GM19372 (cell line): ENCODE data around the gene ATG101.

Source experiments
- ATAC-seq: cut with Tn5 transposase; IDR thresholded peaks from one replicate; pipeline ENCODE4 v1.9.1; 2021; ENCODE audit warnings: mild to moderate bottlenecking, low read depth, moderate library complexity; ENCODE audit not compliant: unreplicated experiment

ATG101 gene

DNA sequence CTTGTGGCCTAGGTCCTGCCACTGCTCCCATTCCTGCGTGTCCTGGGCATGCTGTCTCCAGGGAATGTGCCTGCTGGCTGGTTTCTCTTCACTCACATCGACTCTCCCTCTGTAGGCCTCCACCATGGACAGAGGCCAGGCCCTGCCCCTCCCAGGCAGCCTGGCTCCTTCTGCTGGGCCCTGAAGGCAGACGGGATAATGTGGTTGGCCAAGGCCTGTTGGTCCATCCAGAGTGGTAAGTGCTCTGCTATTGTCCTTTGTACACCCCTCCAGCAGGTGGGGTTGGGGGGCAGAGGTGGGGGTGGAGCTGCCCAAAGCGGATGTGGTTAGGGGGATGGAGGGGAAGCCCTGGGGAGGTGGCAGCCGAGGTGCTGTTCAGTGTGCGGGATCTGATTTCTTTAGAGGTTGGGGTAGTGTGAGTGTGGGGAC, 28.1 kb upstream of the ATG101 start:
- ATAC-seq = no peak

DNA sequence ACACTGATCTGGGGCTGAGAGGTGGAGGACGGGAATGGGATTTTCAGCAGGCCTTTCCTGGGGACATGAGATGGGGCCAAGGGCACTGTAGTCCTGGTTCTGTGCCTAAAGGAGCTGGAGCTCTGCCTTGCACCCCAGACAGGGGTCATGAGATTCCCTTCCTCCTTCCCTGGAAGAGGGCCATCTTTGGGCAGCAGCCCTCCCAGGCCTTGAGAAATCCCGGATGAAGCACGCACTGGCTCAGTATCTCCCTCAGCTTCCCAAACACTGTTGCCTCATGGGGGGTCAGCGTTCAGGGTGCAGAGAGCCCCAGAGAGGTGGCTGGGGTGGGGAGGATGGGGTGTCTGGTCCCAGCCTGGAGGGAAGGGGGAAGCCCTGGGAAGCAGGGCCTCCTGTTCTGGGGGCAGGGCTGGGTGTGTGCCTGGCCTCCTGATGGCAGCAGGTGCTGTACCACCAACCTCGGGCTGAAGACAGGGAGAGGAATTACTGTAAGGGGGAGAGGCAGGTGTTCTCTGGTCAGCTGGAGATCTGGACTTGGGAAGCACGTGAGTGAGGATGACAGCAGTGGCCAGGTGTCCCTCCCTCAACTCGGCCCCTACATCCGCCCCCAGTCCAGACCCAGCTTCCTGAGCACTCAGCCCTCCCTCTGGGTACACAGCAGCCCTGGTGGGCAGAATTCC, 26.9 kb upstream of the ATG101 start:
- ATAC-seq = no peak

DNA sequence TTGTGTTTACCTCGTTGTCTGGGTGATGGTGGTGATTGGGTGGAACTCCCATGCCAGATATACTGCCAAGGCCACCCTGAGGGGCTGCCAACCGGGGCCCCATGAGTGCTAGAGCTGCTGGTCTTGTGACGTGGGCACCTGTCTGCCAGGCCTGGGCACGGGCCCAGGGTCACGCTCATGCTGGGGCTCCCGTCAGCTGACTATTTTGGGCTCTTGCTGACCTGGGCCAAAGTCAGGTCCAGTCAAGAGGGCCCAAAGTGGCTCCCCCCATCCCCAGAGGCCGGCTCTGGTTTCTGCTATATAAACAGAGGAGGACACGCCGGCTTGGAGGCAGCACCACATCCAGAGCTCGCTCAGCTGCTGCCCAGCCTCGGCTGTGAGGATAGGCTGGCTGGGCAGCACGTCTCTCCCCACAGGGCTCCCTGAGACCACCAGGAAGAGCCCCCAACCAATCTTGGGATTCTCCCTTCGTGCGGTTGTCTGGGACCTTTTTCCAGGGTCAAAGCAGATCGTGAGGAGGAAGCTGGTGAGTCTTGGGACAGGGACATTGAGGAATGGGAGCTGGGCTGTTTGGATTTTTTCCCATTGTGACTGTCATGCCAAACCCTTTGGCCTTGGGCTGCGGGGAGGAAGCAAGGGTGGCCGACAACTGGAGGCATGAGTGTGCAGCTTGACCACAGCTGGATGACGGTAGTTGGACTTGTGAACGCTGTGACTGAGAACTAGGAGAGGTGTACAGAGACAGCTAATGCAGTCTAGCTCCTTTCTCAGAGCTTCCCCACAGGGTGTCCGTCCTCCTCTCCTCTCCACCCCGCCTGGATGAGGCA, 26.2 kb upstream of the ATG101 start:
- no peak for ATAC-seq

DNA sequence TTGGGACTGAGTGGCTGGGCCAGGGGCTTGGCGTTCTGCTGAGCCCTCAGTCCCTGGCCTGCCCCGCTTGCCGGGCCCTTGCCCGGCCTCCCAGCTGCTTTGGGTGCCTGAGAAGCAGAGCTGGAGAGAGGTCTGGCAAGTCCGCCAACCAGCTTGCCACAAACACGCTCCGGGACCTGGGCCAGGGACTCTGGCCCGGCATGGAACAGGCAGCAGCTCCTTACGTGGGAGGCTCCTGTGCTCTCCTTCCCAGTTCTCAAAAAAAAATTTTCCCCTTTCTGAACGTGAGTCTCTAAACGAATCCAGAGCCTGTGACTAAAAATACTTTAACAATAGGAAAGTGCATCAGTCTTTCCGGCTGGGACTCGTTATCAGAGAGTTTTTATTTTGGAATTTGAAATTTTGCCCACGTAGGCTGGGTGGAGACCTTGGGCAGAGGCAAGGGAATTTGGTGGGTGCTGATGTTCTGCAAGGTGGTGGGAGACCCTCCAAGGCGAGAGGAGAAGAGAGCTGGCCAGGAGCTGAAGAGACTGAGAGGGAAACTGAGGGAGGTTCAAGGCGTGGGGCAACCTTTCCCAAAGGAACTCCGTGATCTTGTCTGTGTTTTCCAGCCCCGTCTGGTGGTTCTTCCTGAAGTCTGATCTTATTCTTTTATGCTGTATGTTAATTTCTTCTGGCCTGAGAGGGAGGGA, 25.3 kb upstream of the ATG101 start:
- no peak for ATAC-seq

DNA sequence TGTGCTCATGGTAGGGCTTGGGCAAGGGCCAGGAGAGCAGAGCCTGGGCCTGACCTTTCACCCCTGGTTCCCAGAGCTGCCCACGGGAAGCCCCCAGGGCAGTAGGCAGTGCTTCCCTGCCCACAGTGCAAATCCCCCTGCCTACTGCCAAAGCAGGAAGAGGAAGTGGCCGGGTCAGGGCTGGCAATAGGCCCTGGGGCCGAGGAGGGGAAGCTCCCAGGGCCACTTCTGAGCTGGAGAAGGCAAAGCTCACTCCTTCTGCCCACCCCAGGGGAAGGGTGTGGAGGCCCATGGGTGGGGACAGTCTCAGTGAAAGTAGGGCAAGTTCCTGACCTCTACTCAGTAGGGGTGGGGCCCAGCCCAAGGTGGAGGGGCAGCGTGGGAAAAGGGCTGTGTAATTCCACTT, 24.0 kb upstream of the ATG101 start:
- ATAC-seq = no peak

DNA sequence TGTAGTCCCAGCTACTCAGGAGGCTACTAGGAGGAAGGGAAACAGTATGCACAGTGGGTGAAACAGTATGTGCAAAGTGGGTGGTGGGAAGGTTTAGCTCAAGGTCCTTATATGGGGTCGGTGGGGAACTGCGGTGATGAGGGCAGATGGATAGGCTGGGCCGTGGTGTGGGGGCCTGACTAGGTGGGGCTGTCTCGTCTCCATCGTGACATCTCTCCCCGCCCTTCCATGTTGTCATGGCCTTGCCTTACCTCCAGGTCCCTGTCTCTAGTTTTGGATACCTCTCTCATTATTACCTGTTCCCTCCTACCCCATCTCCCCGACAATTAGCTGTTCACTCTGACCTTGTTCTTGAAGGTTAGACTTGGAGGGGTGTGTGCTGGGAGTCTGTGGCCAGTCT, 22.9 kb upstream of the ATG101 start:
- ATAC-seq = no peak

DNA sequence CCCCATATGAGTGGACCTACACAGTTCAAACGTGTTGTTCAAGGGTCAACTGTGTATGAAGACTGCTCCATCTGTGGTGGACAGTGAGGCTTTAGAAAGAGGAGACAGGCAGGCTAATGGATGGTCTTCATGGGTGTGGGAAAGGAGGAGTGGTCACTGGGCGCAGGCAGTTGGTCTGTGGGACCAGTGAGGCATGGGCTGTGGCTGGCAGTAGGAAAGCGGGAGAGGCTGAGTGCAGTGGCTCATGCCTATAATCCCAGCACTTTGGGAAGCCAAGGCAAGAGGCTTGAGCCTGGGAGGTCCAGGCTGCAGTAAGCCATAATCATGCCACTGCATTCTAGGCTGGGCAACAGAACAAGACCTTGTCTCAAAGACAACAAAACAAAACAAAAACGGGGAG, 20.5 kb upstream of the ATG101 start:
- ATAC-seq = no peak

DNA sequence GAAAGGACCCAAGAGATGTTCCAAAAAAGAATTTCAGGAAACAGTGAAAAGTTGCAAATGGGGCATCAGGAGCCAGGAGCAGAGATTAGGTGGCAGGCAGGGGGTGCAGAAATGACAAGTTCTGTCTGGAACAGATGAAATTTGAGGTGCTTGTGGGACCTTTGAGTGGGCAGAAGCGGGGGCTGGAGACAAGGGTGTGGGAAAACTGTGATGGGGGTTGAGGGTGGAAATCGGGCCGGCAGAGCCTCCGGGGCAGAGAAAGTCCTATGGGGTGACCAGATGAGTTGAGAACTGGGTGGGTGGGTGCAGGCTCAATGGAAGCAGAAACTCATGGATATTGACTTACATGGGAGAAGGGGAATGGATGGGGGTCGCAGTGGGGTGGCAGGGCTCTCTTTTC, 20.1 kb upstream of the ATG101 start:
- ATAC-seq = no peak

DNA sequence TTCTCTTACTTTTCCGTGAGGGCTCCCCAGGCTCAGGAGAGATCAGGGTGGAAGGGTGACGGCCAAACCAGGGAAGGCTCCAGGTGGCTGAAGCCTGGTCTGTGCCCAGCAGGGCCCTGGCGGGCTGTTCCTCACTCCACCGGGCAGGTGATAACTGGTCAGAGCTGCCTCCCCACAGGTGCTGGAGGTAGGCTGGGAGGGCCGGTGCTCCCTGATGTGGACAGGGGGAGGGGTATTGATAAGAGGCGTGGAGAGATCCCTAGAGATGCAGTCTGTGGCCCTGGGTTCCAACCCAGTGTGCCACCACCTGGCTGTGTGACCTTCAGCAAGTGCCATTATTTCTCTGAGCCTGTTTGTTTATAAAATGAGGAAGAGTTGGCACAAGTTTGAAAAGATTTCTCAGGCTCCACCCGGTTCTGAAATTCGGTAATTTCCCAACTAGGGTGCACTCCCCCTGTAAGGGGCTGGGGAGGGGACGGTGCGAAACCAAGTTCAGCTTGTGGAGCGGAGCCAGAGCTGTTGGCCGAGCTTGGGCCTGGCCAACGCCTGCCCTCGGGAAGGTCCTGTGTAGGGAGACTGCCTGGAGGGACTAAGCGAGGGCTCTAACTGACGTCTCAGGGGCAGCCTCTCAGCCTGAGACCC, 19.5 kb upstream of the ATG101 start:
- no peak for ATAC-seq

DNA sequence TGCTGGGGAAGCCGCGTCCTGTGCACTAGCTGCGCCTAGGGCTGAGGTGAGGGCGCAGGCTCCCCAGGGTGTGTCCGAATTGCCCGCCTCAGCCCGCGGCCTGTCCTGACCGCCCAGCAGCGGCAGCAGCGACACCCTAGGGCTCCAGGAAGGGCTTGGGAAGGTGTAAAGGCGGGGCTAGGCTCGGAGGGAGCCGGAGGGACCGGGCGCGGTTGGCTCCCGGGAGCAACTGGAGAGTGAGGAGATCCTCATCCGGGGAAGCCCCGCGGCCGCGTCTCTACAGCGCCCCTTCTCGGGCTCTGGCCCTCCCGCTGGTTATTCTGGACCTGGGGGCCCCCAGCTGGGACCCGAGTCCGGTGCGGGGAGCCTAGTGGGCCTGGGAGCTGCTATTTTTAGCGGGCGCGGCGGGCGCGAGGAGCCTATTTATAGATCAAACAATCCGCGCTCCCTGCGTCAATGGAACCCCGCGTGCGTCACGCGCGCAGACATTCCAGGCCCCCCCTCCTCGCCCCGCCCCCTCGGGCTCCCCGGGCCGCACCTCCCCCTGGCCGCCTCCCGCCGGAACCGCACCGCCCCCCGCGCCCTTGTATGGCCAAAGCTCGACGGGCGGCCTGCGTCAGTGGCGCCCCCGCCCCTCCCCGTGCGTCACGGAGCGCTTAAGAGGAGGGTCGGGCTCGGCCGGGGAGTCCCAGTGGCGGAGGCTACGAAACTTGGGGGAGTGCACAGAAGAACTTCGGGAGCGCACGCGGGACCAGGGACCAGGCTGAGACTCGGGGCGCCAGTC, 18.8 kb upstream of the ATG101 start, which contains the start of gene NR4A1:
TSS of gene NR4A1 (plus strand) at position 685 of the 784 bp plus-strand sequence. CDS start 2,887 bp downstream, outside the sequence.
- ATAC-seq = peak; percentile 79

DNA sequence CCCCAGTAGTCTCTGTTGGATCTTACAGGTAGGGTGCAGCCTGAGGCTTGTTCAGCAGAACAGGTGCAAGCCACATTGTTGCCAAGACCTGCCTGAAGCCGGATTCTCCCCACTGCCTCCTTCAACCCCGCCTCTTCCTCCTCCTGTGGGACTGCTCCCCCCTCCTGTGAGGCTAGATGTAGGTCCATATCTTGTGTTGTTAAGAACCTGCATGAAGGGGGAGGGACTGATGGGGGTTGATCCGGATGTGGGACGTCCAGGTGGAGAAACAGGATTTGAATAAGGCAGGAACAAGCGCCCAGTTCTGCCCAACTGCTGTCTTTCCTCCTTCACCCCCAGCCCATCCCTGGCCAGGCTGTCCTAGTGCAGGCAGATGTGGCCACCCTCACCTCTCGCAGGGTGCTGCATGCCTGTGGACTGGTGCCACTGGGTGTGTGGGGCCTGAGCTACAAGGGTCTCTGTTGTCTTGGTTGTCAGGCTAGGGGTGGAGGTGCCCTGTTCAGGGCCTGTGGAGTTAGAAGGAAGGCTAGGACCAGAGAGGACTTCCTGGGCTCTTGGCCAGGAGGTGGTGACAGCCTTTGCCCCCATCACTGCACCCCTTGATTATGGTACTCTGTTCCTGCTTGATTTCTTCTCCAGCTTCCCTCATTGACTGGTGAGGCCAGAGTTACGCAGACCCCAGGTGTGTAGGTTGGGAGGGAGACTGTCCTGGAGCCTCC, 17.2 kb upstream of the ATG101 start:
- no peak for ATAC-seq

DNA sequence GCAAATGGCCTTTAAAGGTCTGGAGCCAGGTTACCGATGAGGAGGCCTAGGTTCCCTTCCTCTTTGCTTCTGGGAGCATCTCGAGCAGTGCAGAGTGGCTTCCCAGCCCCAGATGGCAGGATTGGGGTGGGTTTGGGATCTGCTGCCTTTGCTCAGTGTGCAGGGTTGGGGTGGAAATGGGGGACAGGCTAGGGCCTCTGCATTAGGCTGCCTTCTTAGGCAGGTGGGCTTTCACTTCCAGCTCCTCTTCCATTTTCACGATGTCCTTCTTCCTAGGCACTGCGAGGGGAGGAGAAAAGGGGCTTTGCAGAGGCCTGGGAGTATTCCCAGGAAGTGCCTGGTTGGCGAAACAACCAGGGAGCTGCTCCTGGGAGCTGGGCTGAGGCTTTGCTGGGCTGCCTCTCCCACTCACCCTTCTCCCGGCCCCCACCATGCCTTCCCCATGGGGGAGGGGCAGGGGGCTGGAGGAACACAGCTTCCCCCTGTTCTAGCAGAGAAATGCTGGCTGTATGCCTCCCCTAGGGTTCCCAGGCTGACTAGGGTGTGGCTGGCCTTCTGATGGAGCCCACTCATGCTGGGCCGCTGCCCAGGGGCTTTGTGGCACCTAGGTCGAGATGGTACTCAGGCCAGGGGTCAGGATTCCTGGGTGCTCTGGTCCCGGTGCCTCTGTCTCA, 16.1 kb upstream of the ATG101 start:
- no peak for ATAC-seq

DNA sequence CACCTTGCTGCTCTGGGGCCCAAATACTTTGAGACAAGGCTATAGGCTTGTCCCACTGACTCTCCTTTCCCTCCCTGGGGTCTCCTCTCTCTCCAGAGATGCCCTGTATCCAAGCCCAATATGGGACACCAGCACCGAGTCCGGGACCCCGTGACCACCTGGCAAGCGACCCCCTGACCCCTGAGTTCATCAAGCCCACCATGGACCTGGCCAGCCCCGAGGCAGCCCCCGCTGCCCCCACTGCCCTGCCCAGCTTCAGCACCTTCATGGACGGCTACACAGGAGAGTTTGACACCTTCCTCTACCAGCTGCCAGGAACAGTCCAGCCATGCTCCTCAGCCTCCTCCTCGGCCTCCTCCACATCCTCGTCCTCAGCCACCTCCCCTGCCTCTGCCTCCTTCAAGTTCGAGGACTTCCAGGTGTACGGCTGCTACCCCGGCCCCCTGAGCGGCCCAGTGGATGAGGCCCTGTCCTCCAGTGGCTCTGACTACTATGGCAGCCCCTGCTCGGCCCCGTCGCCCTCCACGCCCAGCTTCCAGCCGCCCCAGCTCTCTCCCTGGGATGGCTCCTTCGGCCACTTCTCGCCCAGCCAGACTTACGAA, 15.4 kb upstream of the ATG101 start:
- no peak for ATAC-seq

DNA sequence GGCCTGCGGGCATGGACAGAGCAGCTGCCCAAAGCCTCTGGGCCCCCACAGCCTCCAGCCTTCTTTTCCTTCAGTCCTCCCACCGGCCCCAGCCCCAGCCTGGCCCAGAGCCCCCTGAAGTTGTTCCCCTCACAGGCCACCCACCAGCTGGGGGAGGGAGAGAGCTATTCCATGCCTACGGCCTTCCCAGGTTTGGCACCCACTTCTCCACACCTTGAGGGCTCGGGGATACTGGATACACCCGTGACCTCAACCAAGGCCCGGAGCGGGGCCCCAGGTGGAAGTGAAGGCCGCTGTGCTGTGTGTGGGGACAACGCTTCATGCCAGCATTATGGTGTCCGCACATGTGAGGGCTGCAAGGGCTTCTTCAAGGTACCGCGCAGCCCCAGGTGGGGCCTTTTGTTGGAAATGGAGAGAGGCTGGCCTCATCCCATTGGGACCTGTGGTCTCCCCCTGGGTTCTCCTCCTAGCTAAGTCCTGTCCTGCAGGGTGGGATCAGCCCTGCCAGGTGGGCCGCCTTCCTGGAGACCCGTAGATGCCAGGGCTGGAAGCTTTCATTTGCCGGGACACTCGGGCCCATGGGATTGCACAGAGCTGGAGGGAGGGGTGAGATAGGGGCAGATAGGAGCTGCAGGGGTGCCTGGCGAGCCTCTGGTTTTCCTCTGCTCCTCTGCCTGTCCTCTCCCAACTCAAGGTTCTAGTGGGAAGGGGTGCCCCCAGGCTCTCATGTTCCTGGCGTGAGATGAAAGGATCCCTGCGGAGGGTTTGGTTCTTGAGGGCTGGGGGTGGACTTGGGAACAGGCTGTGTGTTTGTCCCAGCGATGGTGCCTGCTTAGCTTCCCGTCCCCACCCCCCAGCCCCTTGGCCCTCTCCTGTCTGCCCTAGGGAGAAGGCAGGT, 14.7 kb upstream of the ATG101 start:
- ATAC-seq = no peak

DNA sequence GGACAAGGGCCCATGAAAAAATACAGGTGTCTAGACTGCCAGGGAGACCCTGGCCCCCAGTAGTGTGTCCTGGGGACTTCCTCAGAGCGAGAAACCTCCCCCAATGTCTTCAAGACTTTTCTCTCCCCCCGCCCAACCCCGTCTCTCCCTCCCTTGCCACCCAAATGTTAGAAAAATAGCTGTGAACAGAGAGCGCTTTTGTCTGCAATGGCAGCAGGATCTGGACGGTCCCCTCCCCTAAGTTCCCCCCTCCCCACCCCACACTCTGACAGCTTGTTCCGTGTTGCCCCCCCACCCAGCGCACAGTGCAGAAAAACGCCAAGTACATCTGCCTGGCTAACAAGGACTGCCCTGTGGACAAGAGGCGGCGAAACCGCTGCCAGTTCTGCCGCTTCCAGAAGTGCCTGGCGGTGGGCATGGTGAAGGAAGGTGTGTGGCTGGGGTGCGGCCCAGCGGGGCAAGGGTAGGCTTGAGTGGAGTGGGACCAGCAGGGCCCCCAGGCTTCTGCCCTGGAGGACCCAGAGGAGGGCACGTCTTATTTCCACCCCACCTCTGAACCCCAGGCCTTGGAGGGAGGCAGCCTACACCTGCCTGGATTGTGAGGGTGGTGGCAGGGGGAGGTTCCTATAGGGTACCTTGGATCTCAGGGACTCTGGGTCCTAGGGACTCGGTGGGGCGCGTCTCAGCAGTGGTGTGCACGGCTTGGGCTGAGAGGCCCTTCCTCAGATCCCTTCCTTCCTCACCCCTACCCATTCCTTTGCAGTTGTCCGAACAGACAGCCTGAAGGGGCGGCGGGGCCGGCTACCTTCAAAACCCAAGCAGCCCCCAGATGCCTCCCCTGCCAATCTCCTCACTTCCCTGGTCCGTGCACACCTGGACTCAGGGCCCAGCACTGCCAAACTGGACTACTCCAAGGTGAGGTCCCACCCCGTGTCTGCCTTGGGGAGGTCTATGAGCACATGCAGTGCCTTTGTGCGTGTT, 13.8 kb upstream of the ATG101 start:
- ATAC-seq = no peak
